IgD-negative memory B cell (primary cell): Measurements from ENCODE around the gene PDE7B. TPM values are rescaled to one million over a fixed set of nuclear protein-coding genes. Genes with fewer than 3 reads are reported as not detected.

ENCODE experiments used
- H3K27ac Mint-ChIP-seq, 3 donors: one replicate each; pipeline ENCODE4 v1.8.0; 2020 to 2022; ENCODE audit warnings: mild to moderate bottlenecking in 3 of 3, mixed read lengths in 3 of 3, moderate library complexity in 1 of 3
- H3K27me3 Mint-ChIP-seq: one replicate; pipeline ENCODE4 v1.8.0; 2021; ENCODE audit warnings: mixed read lengths
- H3K36me3 Mint-ChIP-seq: one replicate; pipeline ENCODE4 v1.8.0; 2020; ENCODE audit warnings: mild to moderate bottlenecking, mixed read lengths
- H3K4me1 Mint-ChIP-seq, 3 donors: one replicate each; pipeline ENCODE4 v1.8.0; 2020 to 2022; ENCODE audit warnings: mixed read lengths in 3 of 3, mild to moderate bottlenecking in 1 of 3
- H3K4me3 Mint-ChIP-seq, 4 donors: one replicate each; pipeline ENCODE4 v1.8.0; 2020 to 2022; ENCODE audit warnings: mild to moderate bottlenecking in 4 of 4, mixed read lengths in 4 of 4, moderate library complexity in 3 of 4
- H3K9me3 Mint-ChIP-seq, 3 donors: one replicate each; pipeline ENCODE4 v1.8.0; 2020 to 2021; ENCODE audit warnings: mixed read lengths in 3 of 3, mild to moderate bottlenecking in 1 of 3
- polyA plus RNA-seq: library from polyadenylated mRNA; unstranded; fragments of 300-500 nt; fragmentation: Illumina TruSeq; gene quantifications from one replicate; pipeline ENCODE4 v1.2.3, GENCODE V29; 2021

Gene PDE7B
- polyA plus RNA-seq, 1 donor from 2014 or later = 0.49 TPM

DNA sequence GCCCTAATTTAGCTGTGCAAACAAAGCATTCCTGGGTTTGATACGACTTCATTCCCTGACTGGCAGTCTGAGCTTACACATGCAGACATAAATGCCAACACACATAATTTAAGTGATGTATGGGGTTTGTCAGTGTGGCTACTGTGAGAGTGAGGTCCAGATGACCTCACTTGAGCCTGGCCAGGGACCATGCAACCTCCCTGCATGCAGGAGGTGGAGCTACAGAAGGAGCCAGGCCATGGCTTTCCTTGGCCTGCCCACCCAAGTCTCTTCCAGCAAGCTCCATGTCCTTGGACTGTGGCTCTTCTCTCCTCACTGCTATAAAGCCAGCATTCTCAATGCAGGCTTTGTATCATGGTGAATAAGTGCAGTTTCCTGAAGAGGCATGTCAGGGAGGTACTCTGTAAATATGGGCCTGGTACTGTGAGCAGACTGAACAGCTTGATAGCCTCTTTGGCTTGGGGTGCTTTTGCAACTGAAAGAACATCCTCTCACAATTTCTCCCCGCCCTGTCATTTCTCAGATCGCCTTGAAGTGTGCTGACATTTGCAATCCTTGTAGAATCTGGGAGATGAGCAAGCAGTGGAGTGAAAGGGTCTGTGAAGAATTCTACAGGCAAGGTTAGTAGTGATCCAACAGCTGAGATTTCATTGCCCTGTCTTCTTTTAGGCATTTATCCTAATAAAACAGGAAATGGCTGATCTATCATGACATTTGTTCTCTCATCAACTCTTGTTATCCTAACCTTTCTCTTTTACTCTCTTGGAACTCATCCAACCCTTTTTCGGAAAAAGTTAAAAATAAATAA lies 329.4 kb downstream of the PDE7B start:
- Mint-ChIP-seq H3K4me1 (peaks cover 0 to 11% (median 9%) of the 10 kb centered on the region in 3 donors), H3K4me3 (no peak overlapping the region), H3K27ac (no peak overlapping the region), H3K27me3 (no peaks in the 10 kb centered on the region), H3K9me3 (peaks cover 0 to 3% (median 0%) of the 10 kb centered on the region in 3 donors), H3K36me3 (peaks cover 4% of the 10 kb centered on the region)

DNA sequence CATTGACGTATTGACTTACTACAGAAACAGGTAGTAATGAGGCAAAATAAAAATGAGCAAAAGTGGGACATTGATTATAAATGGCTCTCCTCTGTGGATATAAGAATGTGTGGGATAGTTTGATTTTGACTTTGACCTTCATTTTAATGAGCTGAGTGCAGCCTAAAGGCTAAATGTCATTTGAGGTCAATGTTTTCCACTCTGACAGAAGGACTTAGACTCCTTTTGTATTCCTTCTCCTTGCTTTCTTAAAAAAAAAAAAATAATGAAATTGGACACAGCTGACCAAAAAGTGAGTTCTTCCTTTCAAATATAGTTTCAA lies 330.0 kb downstream of the PDE7B start:
- Mint-ChIP-seq H3K4me1 (peaks cover 0 to 11% (median 9%) of the 10 kb centered on the region in 3 donors), H3K27me3 (no peaks in the 10 kb centered on the region), H3K36me3 (peaks cover 4% of the 10 kb centered on the region), H3K27ac (peak overlapping the region in 1 of 3 donors; percentile 39), H3K4me3 (no peak overlapping the region), H3K9me3 (peaks cover 0 to 3% (median 0%) of the 10 kb centered on the region in 3 donors)

DNA sequence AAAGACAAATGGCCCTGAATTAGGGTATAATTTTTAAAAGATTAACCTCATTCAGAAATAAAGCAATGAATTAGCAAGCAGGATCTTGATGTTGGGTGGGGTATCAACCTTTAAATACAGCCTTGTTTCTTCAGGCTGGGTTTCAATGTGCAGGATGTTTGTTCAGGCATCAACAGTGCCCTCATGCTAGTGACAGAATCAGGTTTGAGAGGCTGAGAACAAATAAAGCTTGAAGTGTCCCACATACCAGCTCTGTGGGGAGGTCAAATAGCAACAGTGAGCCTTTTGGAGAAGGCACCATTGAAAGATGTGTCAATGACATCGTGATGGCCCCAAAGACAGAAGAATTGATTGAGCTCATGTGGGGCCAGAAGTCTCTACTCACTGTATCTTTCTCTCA lies 330.4 kb downstream of the PDE7B start:
- peaks cover 4% of the 10 kb centered on the region for H3K36me3 Mint-ChIP-seq
- H3K27me3 Mint-ChIP-seq = no peaks in the 10 kb centered on the region
- no peak overlapping the region for H3K4me3 Mint-ChIP-seq
- H3K27ac Mint-ChIP-seq = peak overlapping the region in 1 of 3 donors; percentile 39
- H3K4me1 Mint-ChIP-seq = peaks cover 0 to 11% (median 9%) of the 10 kb centered on the region in 3 donors
- peaks cover 0 to 3% (median 0%) of the 10 kb centered on the region in 3 donors for H3K9me3 Mint-ChIP-seq

DNA sequence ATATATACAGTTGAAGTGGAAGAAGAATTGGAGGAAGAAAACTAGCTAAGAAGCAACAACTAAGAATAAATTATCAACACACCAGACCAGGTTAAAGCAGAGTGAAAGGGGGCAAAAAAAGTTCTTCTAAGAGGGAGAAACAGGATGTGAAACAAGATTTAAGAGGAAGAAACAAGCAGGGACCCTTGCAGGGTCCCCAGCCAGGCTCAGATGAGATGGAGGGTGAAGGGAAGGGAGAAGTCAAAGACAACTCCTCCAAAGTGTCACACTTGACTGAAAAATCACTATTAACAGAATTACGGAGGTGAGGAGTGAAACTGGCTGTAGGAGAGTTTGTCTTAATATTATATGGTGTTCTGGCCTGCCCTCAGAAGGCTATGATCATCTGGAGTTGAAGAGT lies 333.2 kb downstream of the PDE7B start:
- no peaks in the 10 kb centered on the region for H3K27me3 Mint-ChIP-seq
- H3K9me3 Mint-ChIP-seq = no peaks in the 10 kb centered on the region
- H3K27ac Mint-ChIP-seq = no peak overlapping the region
- H3K4me3 Mint-ChIP-seq = no peak overlapping the region
- H3K4me1 Mint-ChIP-seq = peaks cover 0 to 11% (median 9%) of the 10 kb centered on the region in 3 donors
- no peaks in the 10 kb centered on the region for H3K36me3 Mint-ChIP-seq

DNA sequence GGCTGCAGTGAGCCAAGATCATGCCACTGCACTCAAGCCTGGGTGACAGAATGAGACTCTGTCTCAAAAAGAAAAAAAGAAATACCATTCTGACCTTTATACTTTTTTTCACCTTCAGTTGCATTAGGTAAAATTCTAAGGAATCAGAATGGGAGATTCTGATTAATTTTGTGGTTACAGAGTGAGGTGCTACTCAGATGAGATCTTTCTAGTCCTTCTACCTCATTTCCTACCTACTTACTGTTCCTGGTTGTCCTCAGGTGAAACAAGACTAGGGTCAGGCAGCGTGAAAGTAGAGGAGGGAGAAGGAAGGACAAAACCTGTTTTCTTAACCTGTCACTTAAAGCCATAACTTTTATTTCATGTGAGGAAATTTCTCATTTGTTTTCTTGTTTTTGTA lies 334.9 kb downstream of the PDE7B start:
- Mint-ChIP-seq H3K4me1 (peaks cover 0 to 11% (median 9%) of the 10 kb centered on the region in 3 donors), H3K9me3 (no peaks in the 10 kb centered on the region), H3K4me3 (no peak overlapping the region)

DNA sequence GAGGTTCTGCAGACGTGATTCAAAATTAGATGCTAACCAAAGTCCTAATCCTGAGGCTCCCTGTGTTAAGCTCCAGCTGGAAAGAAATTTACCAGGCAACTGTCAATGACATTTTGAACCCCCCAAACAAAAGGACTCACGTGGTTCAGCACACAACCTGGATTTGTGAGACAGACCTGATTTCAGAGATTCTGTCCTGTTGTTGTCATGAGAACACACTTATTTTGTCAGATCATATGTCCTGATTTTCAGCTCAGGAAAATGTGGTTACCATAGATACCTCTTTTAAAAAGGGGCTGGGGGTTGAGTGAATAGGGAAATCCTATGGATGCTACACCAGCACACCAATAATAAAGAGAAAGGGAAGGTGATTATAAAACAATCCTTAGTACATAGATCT lies 337.0 kb downstream of the PDE7B start:
- Mint-ChIP-seq H3K36me3 (no peaks in the 10 kb centered on the region), H3K9me3 (no peaks in the 10 kb centered on the region), H3K4me1 (peaks cover 0 to 11% (median 9%) of the 10 kb centered on the region in 3 donors), H3K4me3 (no peak overlapping the region), H3K27ac (no peak overlapping the region), H3K27me3 (no peaks in the 10 kb centered on the region)

More for the DNA sequence above, 334.9 kb downstream of the PDE7B start:
- Mint-ChIP-seq H3K27ac (no peak overlapping the region), H3K36me3 (no peaks in the 10 kb centered on the region), H3K27me3 (no peaks in the 10 kb centered on the region)

DNA sequence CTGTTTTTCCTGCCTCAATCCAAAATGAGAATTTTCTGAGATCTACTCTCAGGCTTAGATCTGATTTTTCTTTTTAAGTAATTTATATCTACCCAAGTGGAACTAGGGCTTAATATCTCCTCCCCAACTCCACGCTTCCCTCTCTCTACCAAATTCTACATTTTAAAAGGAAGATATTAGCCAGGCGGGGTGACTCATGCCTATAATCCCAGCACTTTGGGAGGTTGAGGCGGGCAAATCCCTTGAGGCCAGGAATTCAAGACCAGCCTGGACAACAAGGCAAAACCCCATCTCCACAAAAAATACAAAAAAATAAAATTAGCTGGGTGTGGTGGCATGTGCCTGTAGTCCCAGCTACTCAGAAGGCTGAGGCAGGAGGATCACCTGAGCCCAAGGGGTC lies 337.6 kb downstream of the PDE7B start:
- Mint-ChIP-seq H3K4me3 (no peak overlapping the region), H3K36me3 (no peaks in the 10 kb centered on the region), H3K27ac (no peak overlapping the region), H3K9me3 (no peaks in the 10 kb centered on the region), H3K27me3 (no peaks in the 10 kb centered on the region), H3K4me1 (peaks cover 0 to 8% (median 6%) of the 10 kb centered on the region in 3 donors)

DNA sequence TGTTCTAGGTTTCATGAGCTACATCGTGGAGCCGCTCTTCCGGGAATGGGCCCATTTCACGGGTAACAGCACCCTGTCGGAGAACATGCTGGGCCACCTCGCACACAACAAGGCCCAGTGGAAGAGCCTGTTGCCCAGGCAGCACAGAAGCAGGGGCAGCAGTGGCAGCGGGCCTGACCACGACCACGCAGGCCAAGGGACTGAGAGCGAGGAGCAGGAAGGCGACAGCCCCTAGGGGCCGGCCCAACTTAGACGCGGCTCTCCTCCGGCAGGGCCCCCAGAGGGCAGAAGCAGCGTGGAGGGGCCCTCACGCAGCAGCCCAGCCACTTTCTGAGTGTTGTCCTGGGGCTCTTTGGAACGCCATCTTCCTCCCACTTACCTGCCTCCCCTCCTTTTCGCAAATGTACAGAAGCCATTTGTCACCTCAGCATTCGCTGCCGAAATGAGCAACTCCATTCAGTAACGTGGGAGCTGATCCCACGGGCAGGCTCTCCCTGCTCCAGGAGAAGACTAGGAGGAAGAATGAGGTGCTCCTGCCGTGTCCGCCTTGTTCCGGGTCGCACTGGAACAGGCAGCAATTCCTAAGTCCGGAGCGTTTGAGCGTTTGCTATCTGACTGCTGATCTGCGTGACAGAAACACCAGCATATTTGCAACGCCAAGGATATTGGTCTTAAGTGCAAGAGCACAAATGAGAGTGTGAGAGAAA lies 340.3 kb downstream of the PDE7B start:
- no peaks in the 10 kb centered on the region for H3K27me3 Mint-ChIP-seq
- H3K4me3 Mint-ChIP-seq = no peak overlapping the region
- H3K36me3 Mint-ChIP-seq = no peaks in the 10 kb centered on the region
- H3K27ac Mint-ChIP-seq = no peak overlapping the region
- H3K4me1 Mint-ChIP-seq = no peaks in the 10 kb centered on the region
- no peaks in the 10 kb centered on the region for H3K9me3 Mint-ChIP-seq

DNA sequence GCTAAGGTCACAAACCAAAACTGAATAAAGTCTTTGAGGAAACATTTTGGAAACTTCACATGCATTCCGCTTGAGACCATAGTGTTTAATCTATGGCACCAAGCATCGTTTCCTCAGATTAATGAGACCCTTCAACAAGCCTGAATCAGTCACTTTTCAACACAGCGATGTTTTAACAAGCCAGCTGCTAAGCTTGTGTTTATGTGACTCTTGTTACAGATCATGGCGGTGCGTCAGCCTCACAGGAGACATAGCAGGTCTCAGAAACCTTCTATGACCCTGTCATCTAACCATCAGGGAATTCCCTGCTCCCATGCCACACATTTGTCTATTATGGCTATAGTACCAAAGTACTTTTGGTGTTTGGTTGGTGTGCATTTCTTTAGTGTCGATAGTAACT lies 341.4 kb downstream of the PDE7B start:
- Mint-ChIP-seq H3K36me3 (no peaks in the 10 kb centered on the region), H3K4me1 (no peaks in the 10 kb centered on the region), H3K27me3 (no peaks in the 10 kb centered on the region), H3K4me3 (no peak overlapping the region), H3K9me3 (no peaks in the 10 kb centered on the region), H3K27ac (no peak overlapping the region)

DNA sequence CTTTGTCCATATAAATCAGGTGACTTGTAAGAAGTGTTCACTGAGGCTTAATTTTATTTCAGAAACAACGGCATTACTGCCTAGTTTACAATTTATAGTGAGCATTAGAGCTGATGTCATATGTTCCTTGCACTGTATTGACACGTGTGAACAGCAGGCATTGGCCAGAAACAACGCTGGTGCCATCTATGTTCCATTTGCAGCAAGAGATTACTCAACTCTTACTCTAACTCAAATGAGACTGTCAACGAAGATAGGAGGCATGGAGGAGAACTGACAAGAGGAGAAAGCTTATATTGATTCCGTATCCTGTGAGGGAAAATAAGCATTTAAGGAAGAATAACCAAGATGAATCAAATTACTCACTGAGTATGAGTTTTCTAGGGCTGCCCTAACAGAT lies 350.2 kb downstream of the PDE7B start:
- Mint-ChIP-seq H3K4me1 (no peaks in the 10 kb centered on the region), H3K4me3 (no peak overlapping the region), H3K27me3 (peaks cover 6% of the 10 kb centered on the region), H3K36me3 (no peaks in the 10 kb centered on the region), H3K9me3 (peaks cover 0 to 1% (median 0%) of the 10 kb centered on the region in 3 donors), H3K27ac (no peak overlapping the region)

DNA sequence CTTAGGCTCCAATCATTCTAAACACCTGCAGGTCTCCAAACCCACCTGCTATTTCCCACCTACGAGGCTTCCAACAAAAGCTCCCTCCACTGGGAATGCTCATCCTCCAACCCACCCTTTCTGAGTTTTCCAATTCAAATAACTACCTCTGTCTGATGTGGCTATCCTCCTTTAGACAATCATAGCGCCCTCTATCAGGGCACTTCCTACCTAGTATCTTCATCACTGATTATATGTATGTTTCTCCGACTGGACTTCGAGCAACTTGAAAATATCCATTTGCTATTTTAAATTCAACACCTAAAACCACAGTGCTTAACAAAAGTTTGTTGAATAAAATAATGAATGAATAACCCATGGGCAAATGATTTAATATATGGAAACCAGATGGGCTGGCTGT lies 357.3 kb downstream of the PDE7B start:
- H3K27me3 Mint-ChIP-seq = no peaks in the 10 kb centered on the region
- no peaks in the 10 kb centered on the region for H3K36me3 Mint-ChIP-seq
- no peak overlapping the region for H3K4me3 Mint-ChIP-seq
- H3K4me1 Mint-ChIP-seq = no peaks in the 10 kb centered on the region
- peaks cover 0 to 3% (median 0%) of the 10 kb centered on the region in 3 donors for H3K9me3 Mint-ChIP-seq
- H3K27ac Mint-ChIP-seq = no peak overlapping the region

DNA sequence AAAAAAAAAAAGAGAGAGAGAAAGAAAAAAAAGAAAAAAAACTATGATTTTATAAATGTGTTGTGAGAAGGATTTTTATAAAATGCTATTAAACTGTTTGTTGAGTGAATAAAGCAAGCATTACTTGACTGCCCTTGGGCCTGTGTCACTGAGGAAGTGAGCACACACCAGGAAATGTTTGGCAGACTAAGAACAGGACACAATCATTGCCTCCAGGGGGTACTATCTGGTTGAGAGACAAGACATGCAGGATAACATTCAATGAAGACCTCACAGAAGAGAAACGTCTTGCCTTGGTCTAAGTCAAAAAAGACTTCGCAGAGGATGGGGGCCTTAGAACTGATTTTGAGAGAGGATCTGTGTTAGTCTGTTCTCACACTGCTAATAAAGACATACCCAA lies 358.0 kb downstream of the PDE7B start:
- peaks cover 0 to under 1% (median 0%) of the 10 kb centered on the region in 3 donors for H3K4me1 Mint-ChIP-seq
- H3K4me3 Mint-ChIP-seq = no peak overlapping the region
- H3K9me3 Mint-ChIP-seq = peaks cover 0 to 3% (median 0%) of the 10 kb centered on the region in 3 donors
- H3K27me3 Mint-ChIP-seq = no peaks in the 10 kb centered on the region
- no peak overlapping the region for H3K27ac Mint-ChIP-seq
- H3K36me3 Mint-ChIP-seq = no peaks in the 10 kb centered on the region

DNA sequence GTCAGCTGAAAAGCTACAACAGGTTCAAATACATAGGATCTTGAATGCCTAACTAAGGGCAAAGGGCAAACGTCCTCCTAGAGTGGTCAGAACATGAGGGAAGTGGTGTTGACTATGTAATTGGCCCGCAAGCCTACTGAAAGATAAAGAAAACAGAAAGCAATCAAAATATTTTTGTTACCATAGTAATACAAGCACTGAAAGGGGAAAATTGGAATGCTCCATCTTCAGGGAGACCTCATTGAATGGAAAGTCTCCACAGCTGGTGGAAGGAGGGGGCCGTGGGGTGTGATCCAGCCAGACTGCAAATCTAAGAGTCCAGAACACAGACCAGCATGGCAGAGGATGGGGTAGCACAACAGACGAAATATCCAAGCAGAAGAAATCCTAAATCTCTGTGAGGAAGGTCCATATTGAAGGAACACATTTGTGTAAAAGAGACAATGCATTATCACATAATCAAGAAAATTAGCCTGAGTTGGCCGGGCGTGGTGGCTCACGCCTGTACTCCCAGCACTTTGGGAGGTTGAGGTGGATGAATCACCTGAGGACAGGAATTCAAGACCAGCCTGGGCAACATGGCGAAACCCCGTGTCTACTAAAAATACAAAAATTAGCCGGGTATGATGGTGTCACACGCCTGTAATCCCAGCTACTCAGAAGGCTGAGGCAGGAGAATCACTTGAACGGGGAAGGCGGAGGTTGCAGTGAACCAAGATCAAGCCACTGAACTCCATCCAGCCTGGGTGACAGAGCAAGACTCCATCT lies 359.1 kb downstream of the PDE7B start:
- H3K27me3 Mint-ChIP-seq = no peaks in the 10 kb centered on the region
- no peaks in the 10 kb centered on the region for H3K36me3 Mint-ChIP-seq
- no peak overlapping the region for H3K4me3 Mint-ChIP-seq
- H3K27ac Mint-ChIP-seq = peak overlapping the region in 1 of 3 donors; percentile 88
- peaks cover 0 to 2% (median 0%) of the 10 kb centered on the region in 3 donors for H3K4me1 Mint-ChIP-seq
- H3K9me3 Mint-ChIP-seq = peaks cover 0 to 3% (median 0%) of the 10 kb centered on the region in 3 donors

DNA sequence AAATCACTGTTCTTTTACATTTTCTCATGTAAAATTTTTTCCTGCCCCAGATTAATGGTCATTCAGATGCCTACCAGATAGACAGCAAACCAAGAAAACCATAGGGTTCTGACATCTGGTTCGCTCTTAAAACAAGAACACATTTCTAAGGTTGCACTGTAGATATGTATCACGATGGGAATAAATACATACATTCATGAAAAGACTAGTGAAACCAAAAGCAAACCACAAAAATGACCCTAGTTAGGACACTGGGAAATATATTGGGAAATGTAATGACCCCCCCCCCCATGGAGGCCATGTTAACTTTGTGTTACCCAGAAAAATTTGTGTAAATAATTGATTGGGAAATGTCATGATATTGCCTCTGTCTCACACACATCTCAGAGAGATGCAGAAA lies 361.1 kb downstream of the PDE7B start:
- H3K27me3 Mint-ChIP-seq = no peaks in the 10 kb centered on the region
- H3K4me3 Mint-ChIP-seq = no peak overlapping the region
- H3K27ac Mint-ChIP-seq = no peak overlapping the region
- no peaks in the 10 kb centered on the region for H3K9me3 Mint-ChIP-seq
- no peaks in the 10 kb centered on the region for H3K36me3 Mint-ChIP-seq
- peaks cover 0 to 2% (median 0%) of the 10 kb centered on the region in 3 donors for H3K4me1 Mint-ChIP-seq

DNA sequence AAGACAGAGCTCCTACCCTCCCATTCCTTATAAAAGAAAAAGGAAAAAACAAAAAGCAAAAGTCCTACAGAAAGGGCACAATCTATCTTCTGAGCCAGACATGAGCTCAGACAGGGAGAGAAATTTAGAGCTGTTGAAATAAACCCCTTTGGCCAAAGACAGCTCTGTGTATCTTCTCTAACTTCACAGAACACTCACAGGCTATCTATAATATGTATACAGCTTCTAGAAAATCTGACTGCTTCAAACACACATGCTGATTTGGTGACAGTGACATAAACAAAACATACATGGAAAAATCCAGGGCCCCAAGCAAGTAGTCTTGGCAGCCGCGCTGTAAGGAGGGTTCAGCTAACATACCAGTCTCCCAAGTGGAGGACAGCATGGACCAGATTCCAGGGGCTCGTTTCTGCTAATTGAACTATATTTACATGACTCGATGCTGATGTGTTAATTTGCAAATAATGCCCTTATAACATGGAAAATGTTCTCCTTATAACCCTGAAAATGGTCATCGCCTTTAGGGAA lies 361.6 kb downstream of the PDE7B start:
- H3K27me3 Mint-ChIP-seq = no peaks in the 10 kb centered on the region

More for the DNA sequence above, 361.6 kb downstream of the PDE7B start:
- Mint-ChIP-seq H3K4me3 (no peak overlapping the region), H3K9me3 (no peaks in the 10 kb centered on the region), H3K27ac (no peak overlapping the region), H3K36me3 (peaks cover 3% of the 10 kb centered on the region), H3K4me1 (peaks cover 0 to 2% (median 0%) of the 10 kb centered on the region in 3 donors)
